Spleen (tissue), 11 donors: ENCODE data around the gene HECA. TPM values are rescaled to one million over a fixed set of nuclear protein-coding genes. Genes with fewer than 3 reads are reported as not detected.

Source experiments
- DNase-seq: peaks from one replicate; pipeline ENCODE4 v3.0.0-alpha.2; 2020
- H3K27ac ChIP-seq, 8 donors: fragments of 200-600 bp; sonication (generic) in 7 of 8; 1 replicate in 4 of 8; 2 replicates in 4 of 8; pipeline versions ENCODE4 v1.5.0 to v1.8.0; 2016 to 2021; ENCODE audit warnings: inconsistent platforms in 4 of 8, mild to moderate bottlenecking in 4 of 8, moderate library complexity in 1 of 8
- H3K27me3 ChIP-seq, 7 donors: fragments of 200-600 bp; sonication (generic) in 6 of 7; replicated peaks in 1 of 7; 1 replicate in 4 of 7; 2 replicates in 3 of 7; pipeline versions ENCODE4 v1.5.0 to v1.8.0; 2016 to 2021; ENCODE audit warnings: inconsistent platforms in 3 of 7, mild to moderate bottlenecking in 1 of 7
- H3K36me3 ChIP-seq, 6 donors: fragments of 200-600 bp; sonication (generic) in 5 of 6; 1 replicate in 4 of 6; 2 replicates in 2 of 6; pipeline versions ENCODE4 v1.5.0 to v1.8.0; 2016 to 2021; ENCODE audit warnings: inconsistent platforms in 2 of 6
- H3K4me1 ChIP-seq, 6 donors: fragments of 200-600 bp; sonication (generic) in 5 of 6; 1 replicate in 3 of 6; 2 replicates in 3 of 6; pipeline versions ENCODE4 v1.5.0 to v1.8.0; 2016 to 2021; ENCODE audit warnings: inconsistent platforms in 3 of 6
- H3K4me3 ChIP-seq, 8 donors: fragments of 200-600 bp; sonication (generic) in 7 of 8; 1 replicate in 4 of 8; 2 replicates in 4 of 8; pipeline versions ENCODE4 v1.5.0 to v1.8.0; 2016 to 2021; ENCODE audit warnings: inconsistent platforms in 4 of 8, mild to moderate bottlenecking in 4 of 8, moderate library complexity in 2 of 8
- H3K9me3 ChIP-seq, 8 donors: fragments of 200-600 bp; sonication (generic) in 7 of 8; 1 replicate in 4 of 8; 2 replicates in 4 of 8; pipeline versions ENCODE4 v1.5.0 to v1.8.0; 2016 to 2021; ENCODE audit warnings: inconsistent platforms in 4 of 8
- POLR2A ChIP-seq, 3 donors: fragments of 450-650 bp; IDR thresholded peaks; one replicate each; pipeline ENCODE4 v1.5.1; 2017; ENCODE audit warnings: antibody characterized with exemption in 3 of 3, mild to moderate bottlenecking in 1 of 3
- POLR2AphosphoS5 ChIP-seq, 3 donors: sonication (generic); formaldehyde crosslinking; IDR thresholded peaks; one replicate each; pipeline ENCODE4 v1.5.1; 2017; ENCODE audit warnings: antibody characterized with exemption in 3 of 3
- WGBS, 5 donors: extraction: QIAGEN DNeasy Blood & Tissue Kit in 3 of 5; methylation state at CpG; one replicate each; pipeline versions ENCODE4 v1.1.5 to v1.1.7; 2013 to 2018; 5-methylcytosine and 5-hydroxymethylcytosine counted together
- intact Hi-C: fragments of 100-400 bp; cut with DNase I; formaldehyde crosslinking; loops from one replicate; pipeline ENCODE4 v1.15.0; 2023; ENCODE audit warnings: low total_unique reads
- polyA plus RNA-seq, 3 donors: library from polyadenylated mRNA; stranded (reverse); fragments of 200-250 nt; gene quantifications; one replicate each; pipeline ENCODE4 v1.2.1, GENCODE V29; 2013
- total RNA-seq, 7 donors: library from RNA; depleted of rRNA in 3 of 7; stranded (reverse); fragments of >200 nt in 3 of 7; fragmentation: NEBNext Ultra II Directional in 4 of 7; extraction: Animal tissue kit (Norgen Biotek cat#: 25700) in 4 of 7; gene quantifications; one replicate each; pipeline versions ENCODE4 v1.1.0 to v1.2.1, GENCODE V29; 2016 to 2021
- TF ChIP-seq, protein P1 (sequence below), 11 experiments: fragments of 200-600 bp in 7 of 11; fragments of 450-650 bp in 4 of 11; sonication (generic) in 4 of 11; IDR thresholded peaks in 8 of 11; conservative IDR thresholded peaks in 3 of 11; 1 replicate in 7 of 11; 2 replicates in 4 of 11; pipeline versions ENCODE4 v1.4.0 to v1.8.0; 2016 to 2021; ENCODE audit warnings: antibody characterized with exemption in 11 of 11, inconsistent platforms in 4 of 11, mild to moderate bottlenecking in 1 of 11
- donor health status: healthy with polysubstance abuse.
- donor health status: DM: no; HTN: no; CAD: no; lungs with moderate emphysema.
- donor health status: DM: no; HTN: no; CAD: no.
- donor health status: Bipolar disorder and iron deficiency.
- donor health status: healthy.
- donor health status: DM: no; HTN: no; CAD: no.
- donor health status: DM: yes; HTN: yes; CAD: no.

Gene HECA
- total and polyA plus RNA-seq, 10 donors: 15.6 to 104 (median 69.0) TPM

DNA sequence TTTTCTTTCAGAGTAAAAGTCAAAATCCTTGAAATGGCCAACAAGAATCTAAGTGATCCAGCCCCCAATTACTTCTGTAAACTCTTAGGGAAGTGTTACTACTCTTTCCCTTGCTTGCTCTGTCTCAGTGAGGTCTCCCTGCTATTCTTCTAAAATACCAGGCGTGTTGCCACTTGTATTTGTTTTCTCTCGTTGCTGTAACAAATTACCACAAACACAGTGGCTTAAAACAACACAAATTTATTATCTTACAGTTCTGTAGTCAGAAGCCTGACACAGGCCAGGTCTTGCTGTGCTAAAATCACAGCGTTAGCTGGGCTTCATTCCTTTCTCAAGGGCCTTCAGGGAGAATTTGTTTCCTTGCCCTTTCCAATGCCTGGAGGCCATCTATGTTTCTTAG lies 59.9 kb downstream of the HECA start:
- intact Hi-C loops: no loop called here
- no peaks in the 10 kb centered on the region for H3K9me3 ChIP-seq
- H3K4me1 ChIP-seq: no peaks in the 10 kb centered on the region
- TF ChIP-seq, protein P1, sequence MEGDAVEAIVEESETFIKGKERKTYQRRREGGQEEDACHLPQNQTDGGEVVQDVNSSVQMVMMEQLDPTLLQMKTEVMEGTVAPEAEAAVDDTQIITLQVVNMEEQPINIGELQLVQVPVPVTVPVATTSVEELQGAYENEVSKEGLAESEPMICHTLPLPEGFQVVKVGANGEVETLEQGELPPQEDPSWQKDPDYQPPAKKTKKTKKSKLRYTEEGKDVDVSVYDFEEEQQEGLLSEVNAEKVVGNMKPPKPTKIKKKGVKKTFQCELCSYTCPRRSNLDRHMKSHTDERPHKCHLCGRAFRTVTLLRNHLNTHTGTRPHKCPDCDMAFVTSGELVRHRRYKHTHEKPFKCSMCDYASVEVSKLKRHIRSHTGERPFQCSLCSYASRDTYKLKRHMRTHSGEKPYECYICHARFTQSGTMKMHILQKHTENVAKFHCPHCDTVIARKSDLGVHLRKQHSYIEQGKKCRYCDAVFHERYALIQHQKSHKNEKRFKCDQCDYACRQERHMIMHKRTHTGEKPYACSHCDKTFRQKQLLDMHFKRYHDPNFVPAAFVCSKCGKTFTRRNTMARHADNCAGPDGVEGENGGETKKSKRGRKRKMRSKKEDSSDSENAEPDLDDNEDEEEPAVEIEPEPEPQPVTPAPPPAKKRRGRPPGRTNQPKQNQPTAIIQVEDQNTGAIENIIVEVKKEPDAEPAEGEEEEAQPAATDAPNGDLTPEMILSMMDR (IDR thresholded peaks at IDR 0.05 in 8 of 11, conservative IDR thresholded peaks at IDR 0.05 in 3 of 11): no peak
- TF ChIP-seq POLR2AphosphoS5 (IDR thresholded peaks at IDR 0.05): no peak
- no peak for TF ChIP-seq POLR2A (IDR thresholded peaks at IDR 0.05)
- DNase-seq: no peak
- no peak overlapping the region for H3K4me3 ChIP-seq
- H3K27ac ChIP-seq: no peak overlapping the region
- no peaks in the 10 kb centered on the region for H3K27me3 ChIP-seq
- no peaks in the 10 kb centered on the region for H3K36me3 ChIP-seq
- WGBS, 5 donors: 69 to 87% (median 86%) methylated on average over 3 of the region's 3 CpGs

DNA sequence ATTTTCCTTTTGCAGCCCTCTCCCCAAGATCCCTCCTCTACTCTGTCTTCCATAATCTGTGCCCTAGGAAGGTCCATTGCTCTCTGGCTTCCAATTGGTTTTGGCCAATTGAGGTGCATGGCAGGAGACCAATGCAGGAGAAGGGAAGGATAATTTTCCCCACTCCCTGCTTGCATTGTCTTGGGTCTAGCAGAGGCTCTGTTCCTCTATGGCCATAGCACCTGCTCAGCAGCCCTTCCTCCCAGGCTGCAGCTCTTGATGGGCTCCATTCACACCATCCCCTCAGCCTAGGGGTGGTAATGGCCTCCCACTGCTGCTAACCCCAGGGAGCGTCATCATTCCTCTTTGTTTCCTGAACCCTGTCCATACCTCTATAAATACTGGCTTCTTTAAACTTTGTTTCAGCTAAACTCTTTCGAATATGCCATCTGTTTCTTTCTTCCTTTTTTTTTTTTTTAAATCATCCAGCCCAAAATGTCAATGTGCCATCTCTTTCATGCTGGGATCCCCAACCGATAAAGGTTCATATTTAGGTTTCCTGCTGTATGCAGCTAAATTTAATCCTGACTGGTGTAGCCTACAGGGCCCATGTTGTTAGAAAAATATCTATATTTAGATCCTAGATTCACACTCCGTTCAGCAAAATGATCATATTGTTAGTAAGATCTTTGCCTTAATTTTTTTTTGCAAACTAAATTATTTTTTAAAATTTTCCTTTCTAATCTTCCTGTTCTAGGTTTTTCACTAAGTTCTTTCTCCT lies 63.8 kb downstream of the HECA start:
- no peak for DNase-seq
- Histone ChIP-seq H3K4me3 (no peak overlapping the region), H3K4me1 (no peaks in the 10 kb centered on the region), H3K36me3 (no peaks in the 10 kb centered on the region), H3K9me3 (no peaks in the 10 kb centered on the region), H3K27ac (no peak overlapping the region), H3K27me3 (no peaks in the 10 kb centered on the region)
- intact Hi-C loops: no loop called here
- TF ChIP-seq, protein P1 (IDR thresholded peaks at IDR 0.05 in 8 of 11, conservative IDR thresholded peaks at IDR 0.05 in 3 of 11): no peak
- TF ChIP-seq POLR2AphosphoS5 (IDR thresholded peaks at IDR 0.05) (no peak), POLR2A (IDR thresholded peaks at IDR 0.05) (no peak)
- 55 to 77% (median 69%) methylated on average over 4 of the region's 4 CpGs for WGBS, 5 donors

DNA sequence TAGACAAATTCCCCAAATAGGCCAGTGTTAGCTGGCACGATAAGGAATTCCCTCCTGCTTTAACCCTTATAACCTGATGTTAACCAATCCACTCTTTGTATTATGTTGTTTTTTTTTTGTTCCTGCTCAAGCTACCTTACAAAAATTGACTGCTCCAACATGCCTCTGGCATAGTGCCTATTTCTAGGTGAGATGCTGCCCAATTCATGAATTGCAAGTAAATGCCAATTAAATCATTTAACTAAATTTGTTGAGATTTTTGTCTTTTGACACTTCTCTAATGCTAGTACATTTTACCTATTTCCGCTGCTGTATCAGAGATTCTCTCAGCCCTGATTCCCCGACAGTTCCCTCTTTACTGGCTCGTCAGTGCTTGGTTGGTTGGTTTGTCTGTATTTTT lies 66.5 kb downstream of the HECA start:
- Histone ChIP-seq H3K27ac (no peak overlapping the region), H3K4me3 (no peak overlapping the region), H3K9me3 (peaks cover 0 to 18% (median 15%) of the 10 kb centered on the region in 8 donors), H3K4me1 (no peaks in the 10 kb centered on the region), H3K36me3 (no peaks in the 10 kb centered on the region), H3K27me3 (no peaks in the 10 kb centered on the region)
- WGBS, 5 donors: 93 to 97% (median 94%) methylated on average over 4 of the region's 4 CpGs
- no peak for TF ChIP-seq POLR2A (IDR thresholded peaks at IDR 0.05)
- TF ChIP-seq POLR2AphosphoS5 (IDR thresholded peaks at IDR 0.05): no peak
- TF ChIP-seq, protein P1 (IDR thresholded peaks at IDR 0.05 in 8 of 11, conservative IDR thresholded peaks at IDR 0.05 in 3 of 11): no peak
- intact Hi-C loops: no loop called here
- no peak for DNase-seq

DNA sequence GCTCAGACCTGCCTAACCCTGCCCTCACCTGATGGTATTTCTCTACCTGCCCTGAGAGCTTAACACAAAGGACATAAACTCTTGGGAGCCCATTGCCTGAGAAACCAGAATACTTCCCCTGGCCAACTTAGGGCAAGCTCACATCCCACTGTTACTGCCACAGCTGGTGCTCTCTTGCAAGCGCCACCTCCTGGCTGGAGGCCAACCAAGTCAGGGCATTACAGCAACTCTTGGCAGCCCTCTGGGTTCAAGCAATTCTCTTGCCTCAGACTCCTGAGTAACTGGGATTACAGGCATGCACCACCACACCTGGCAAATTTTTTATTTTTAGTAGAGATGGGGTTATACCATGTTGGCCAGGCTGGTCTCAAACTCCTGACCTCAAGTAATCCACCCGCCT lies 70.1 kb downstream of the HECA start:
- DNase-seq: no peak
- Histone ChIP-seq H3K36me3 (no peaks in the 10 kb centered on the region), H3K27me3 (no peaks in the 10 kb centered on the region), H3K4me3 (no peak overlapping the region), H3K9me3 (peaks cover 0 to 48% (median 40%) of the 10 kb centered on the region in 8 donors), H3K4me1 (no peaks in the 10 kb centered on the region), H3K27ac (no peak overlapping the region)
- intact Hi-C loops: no loop called here
- TF ChIP-seq, protein P1 (IDR thresholded peaks at IDR 0.05 in 8 of 11, conservative IDR thresholded peaks at IDR 0.05 in 3 of 11): no peak
- TF ChIP-seq POLR2A (IDR thresholded peaks at IDR 0.05) (no peak), POLR2AphosphoS5 (IDR thresholded peaks at IDR 0.05) (no peak)
- 93 to 100% (median 96%) methylated on average over 2 of the region's 2 CpGs for WGBS, 5 donors
